ENCODE results near the gene PITX2.
"Not testable (repeated sequence)": the region's sequence is repeated elsewhere in the genome, so short reads cannot be mapped to it uniquely, and the experiment has no call there.

DNA sequence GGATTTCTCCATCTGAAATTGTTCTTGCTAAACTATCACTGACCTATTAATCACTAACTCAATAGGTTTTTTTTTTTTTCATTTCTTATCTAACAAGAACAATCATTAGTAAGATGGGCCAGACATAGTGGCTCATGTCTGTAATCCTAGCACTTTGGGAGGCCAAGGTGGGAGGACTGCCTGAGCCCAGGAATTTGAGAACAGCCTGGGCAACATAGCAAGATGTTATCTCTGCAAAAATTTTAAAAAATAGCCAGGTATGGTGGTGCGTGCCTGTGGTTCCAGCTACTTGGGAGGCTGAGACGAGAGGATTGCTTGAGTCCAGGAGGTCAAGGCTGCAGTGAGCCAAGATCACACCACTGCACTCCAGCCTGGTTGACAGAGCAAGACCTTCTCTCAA, 46.2 kb downstream of the PITX2 start:
- TF ChIP-seq NR2F1 (conservative IDR thresholded peaks at IDR 0.05); YY1 (IDR thresholded peaks at IDR 0.05; ENCODE audit: low read depth, low read length); POLR2AphosphoS5 (IDR thresholded peaks at IDR 0.05; ENCODE audit: low read length): not testable (repeated sequence)
- TF ChIP-seq, protein P1, sequence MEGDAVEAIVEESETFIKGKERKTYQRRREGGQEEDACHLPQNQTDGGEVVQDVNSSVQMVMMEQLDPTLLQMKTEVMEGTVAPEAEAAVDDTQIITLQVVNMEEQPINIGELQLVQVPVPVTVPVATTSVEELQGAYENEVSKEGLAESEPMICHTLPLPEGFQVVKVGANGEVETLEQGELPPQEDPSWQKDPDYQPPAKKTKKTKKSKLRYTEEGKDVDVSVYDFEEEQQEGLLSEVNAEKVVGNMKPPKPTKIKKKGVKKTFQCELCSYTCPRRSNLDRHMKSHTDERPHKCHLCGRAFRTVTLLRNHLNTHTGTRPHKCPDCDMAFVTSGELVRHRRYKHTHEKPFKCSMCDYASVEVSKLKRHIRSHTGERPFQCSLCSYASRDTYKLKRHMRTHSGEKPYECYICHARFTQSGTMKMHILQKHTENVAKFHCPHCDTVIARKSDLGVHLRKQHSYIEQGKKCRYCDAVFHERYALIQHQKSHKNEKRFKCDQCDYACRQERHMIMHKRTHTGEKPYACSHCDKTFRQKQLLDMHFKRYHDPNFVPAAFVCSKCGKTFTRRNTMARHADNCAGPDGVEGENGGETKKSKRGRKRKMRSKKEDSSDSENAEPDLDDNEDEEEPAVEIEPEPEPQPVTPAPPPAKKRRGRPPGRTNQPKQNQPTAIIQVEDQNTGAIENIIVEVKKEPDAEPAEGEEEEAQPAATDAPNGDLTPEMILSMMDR (IDR thresholded peaks at IDR 0.05 in 2 of 3, conservative IDR thresholded peaks at IDR 0.05 in 1 of 3; ENCODE audit: control insufficient read depth in 2 of 3, extremely low read depth in 1 of 3, insufficient read depth in 1 of 3, low read depth in 3 of 3, low read length in 3 of 3), result not testable (repeated sequence)
